ENCODE measurements around the gene SLC27A3.

The SLC27A3 gene

GRCh38 chr1:153771841-153772593 is 3.2 kb upstream of the SLC27A3 start:
- no peaks in the 10 kb centered on the region for H3K9me3 ChIP-seq
- DNase-seq = peak; percentile 78
- H3K4me3 ChIP-seq (ENCODE audit: low read depth, low read length) = no peak overlapping the region
- no peaks in the 10 kb centered on the region for H3K27me3 ChIP-seq
- peaks cover 20% of the 10 kb centered on the region for H3K36me3 ChIP-seq
- H3K4me1 ChIP-seq = peaks cover 6% of the 10 kb centered on the region
- peak; percentile 73 for TF ChIP-seq CTCF (IDR thresholded peaks at IDR 0.05; ENCODE audit: low read depth, low read length)

GRCh38 chr1:153773096-153773921 is 1.9 kb upstream of the SLC27A3 start:
- peaks cover 13% of the 10 kb centered on the region for H3K36me3 ChIP-seq
- DNase-seq = no peak

GRCh38 chr1:153774026-153774595 is 1.1 kb upstream of the SLC27A3 start:
- no peak overlapping the region; the same call in 1 of the 2 replicates for H3K4me3 ChIP-seq (ENCODE audit: low read depth, low read length)
- H3K27me3 ChIP-seq = no peaks in the 10 kb centered on the region
- H3K9me3 ChIP-seq = no peaks in the 10 kb centered on the region
- no peak for TF ChIP-seq CTCF (IDR thresholded peaks at IDR 0.05; ENCODE audit: low read depth, low read length)
- peaks cover 9% of the 10 kb centered on the region for H3K36me3 ChIP-seq
- no peak for DNase-seq
- H3K4me1 ChIP-seq = peaks cover 6% of the 10 kb centered on the region

More at GRCh38 chr1:153773096-153773921, 1.9 kb upstream of the SLC27A3 start:
- Histone ChIP-seq H3K27me3 (no peaks in the 10 kb centered on the region), H3K4me1 (peaks cover 6% of the 10 kb centered on the region), H3K9me3 (no peaks in the 10 kb centered on the region), H3K4me3 (ENCODE audit: low read depth, low read length) (no peak overlapping the region)
- no peak for TF ChIP-seq CTCF (IDR thresholded peaks at IDR 0.05; ENCODE audit: low read depth, low read length)

GRCh38 chr1:153775458-153776327 is 486 bp downstream of the SLC27A3 start:
- DNase-seq = peak; percentile 65
- no peaks in the 10 kb centered on the region for H3K27me3 ChIP-seq
- no peak for TF ChIP-seq CTCF (IDR thresholded peaks at IDR 0.05; ENCODE audit: low read depth, low read length)
- H3K4me3 ChIP-seq (ENCODE audit: low read depth, low read length) = peak overlapping the region; percentile 74
- H3K36me3 ChIP-seq = peaks cover 4% of the 10 kb centered on the region; the same call in 1 of the 2 replicates
- peaks cover 1% of the 10 kb centered on the region for H3K4me1 ChIP-seq
- H3K9me3 ChIP-seq = no peaks in the 10 kb centered on the region

GRCh38 chr1:153776352-153776751 is 1.1 kb downstream of the SLC27A3 start:
- DNase-seq = no peak
- Histone ChIP-seq H3K36me3 (peaks cover 4% of the 10 kb centered on the region; the same call in 1 of the 2 replicates), H3K27me3 (no peaks in the 10 kb centered on the region), H3K9me3 (no peaks in the 10 kb centered on the region), H3K4me1 (no peaks in the 10 kb centered on the region), H3K4me3 (ENCODE audit: low read depth, low read length) (peak overlapping the region; percentile 74)
- no peak for TF ChIP-seq CTCF (IDR thresholded peaks at IDR 0.05; ENCODE audit: low read depth, low read length)
